GM13976 (cell line): ENCODE data around the gene CRYL1.

ENCODE experiments used
- DNase-seq: peaks from one replicate; pipeline ENCODE4 v3.0.0; 2012; ENCODE audit warnings: low spot score
- in situ Hi-C: fragments of 300-500 bp; cut with MboI; formaldehyde crosslinking; loops from one replicate; pipeline ENCODE4 v1.12.0; 2022; ENCODE audit warnings: low sequenced_read_pairs, mixed read lengths, inconsistent platforms; ENCODE audit not compliant: unreplicated experiment
- TF ChIP-seq, protein P1 (sequence below): IDR thresholded peaks from 2 replicates; pipeline ENCODE4 v1.5.1; 2012; ENCODE audit warnings: borderline replicate concordance, mild to moderate bottlenecking; ENCODE audit not compliant: insufficient read depth; ENCODE audit errors: extremely low read depth, missing control alignments, control extremely low read depth

The CRYL1 gene

DNA sequence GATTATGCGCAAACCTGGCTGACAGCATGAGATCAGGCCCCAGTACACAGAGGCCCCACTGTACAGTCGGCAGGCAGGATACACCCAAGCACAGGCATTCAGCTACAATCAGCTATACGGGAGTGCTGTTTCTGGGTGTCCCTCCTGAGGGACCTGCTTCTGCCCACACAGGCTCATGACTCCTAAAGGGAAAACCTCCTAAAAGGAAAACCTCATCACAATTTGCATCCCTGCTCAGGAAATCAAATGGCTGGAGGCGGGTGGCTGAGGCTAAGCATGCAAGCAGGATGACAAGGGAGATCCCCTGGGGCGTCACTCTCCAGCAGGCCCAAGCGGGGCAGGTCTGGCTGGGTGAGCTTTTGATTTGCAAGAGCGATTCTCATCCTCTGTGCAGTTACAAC lies 99.8 kb downstream of the CRYL1 start:
- TF ChIP-seq, protein P1, sequence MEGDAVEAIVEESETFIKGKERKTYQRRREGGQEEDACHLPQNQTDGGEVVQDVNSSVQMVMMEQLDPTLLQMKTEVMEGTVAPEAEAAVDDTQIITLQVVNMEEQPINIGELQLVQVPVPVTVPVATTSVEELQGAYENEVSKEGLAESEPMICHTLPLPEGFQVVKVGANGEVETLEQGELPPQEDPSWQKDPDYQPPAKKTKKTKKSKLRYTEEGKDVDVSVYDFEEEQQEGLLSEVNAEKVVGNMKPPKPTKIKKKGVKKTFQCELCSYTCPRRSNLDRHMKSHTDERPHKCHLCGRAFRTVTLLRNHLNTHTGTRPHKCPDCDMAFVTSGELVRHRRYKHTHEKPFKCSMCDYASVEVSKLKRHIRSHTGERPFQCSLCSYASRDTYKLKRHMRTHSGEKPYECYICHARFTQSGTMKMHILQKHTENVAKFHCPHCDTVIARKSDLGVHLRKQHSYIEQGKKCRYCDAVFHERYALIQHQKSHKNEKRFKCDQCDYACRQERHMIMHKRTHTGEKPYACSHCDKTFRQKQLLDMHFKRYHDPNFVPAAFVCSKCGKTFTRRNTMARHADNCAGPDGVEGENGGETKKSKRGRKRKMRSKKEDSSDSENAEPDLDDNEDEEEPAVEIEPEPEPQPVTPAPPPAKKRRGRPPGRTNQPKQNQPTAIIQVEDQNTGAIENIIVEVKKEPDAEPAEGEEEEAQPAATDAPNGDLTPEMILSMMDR = no peak
- peak; percentile 59 for DNase-seq
- in situ Hi-C loops = no loop called here

DNA sequence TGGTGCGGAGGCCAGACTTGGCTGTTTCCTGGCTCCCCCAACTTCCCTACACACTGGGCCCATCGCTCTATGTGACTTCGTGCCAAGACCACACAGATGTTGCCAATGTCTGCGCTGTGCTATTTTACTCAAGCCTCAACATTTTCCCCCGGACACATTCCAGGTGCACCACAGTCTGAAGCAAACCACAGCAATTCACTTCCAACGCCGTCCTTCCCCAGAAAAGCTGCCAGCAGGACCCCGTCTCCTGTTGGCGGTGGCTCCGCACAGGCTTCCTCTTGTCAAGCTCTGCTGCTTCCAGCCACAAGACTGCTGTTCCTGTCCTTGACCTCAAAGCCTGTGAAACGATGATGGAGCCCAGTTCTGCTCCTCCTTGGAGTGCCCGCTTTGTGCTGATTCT lies 100.7 kb downstream of the CRYL1 start:
- in situ Hi-C loops = no loop called here
- DNase-seq = no peak
- TF ChIP-seq, protein P1 = no peak

DNA sequence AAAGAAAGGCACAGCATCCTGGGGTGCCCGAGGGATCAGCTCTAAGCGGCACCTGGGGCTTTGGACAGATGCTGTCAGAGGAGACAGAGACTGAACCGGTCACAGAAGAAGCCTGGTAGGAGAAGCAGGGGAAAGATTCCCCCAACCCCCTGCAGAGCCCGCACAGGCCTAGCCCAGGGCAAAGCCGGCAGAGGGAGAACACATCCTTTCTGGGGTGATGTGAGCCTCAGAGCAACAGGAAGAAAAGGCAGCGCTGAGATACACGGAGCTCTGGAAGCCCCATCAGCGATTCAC lies 101.2 kb downstream of the CRYL1 start:
- no peak for DNase-seq
- TF ChIP-seq, protein P1 = no peak
- in situ Hi-C loops = no loop called here

DNA sequence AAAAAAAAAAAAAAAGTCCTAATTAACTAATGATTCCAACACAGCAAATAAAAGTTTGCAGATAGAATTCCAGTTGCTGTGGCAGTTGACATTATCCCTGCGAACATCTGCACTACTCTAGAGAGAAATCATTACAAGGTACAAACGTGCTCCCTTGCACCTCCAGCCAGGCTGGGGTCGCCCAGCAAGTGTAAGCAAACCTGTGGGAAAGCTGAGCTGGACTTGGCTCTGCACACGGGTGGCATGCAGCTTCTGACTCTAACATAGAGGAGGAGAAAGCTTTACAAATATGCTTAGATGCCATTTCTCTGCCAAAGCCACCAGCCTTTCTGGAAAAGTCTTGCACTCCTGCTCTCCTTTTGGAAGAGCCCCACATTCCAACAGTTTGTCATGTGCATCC lies 103.3 kb downstream of the CRYL1 start:
- no peak for DNase-seq
- in situ Hi-C loops = no loop called here
- TF ChIP-seq, protein P1 = no peak

DNA sequence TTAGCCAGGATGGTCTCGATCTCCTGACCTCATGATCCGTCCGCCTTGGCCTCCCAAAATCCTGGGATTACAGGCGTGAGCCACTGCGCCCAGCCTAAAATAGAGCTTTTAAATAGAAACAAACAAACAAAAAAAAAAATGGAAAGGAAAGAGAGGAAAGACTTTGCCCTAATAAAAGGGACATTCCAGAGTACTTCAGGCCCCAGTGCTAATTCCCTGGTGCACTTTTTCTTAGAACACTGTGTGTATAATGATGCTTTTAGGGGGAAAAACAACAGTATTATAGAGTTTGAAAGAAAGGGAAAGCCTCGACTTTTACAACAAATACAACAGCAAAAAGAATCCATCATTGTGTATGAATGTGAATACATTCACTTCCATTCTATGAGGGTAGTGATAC lies 104.7 kb downstream of the CRYL1 start:
- TF ChIP-seq, protein P1 = no peak
- in situ Hi-C loops = no loop called here
- no peak for DNase-seq

DNA sequence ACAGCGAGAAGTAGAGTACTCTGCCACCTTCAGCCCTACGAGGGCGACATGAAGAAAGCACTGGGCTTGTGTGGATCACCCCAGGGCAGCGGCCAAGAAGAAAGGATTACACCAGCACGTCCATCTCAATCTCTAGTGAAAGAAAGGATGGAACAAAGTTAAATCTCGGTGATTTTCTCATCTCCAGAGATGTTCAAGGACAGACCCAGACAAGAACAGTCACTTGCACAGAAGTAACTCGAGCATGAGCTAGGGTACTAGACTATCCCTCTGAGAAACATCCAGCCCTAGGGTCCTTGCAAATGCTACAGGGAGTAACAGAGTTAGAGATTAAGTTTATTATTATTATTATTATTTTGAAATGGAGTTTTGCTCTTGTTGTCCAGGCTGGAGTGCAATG lies 106.7 kb downstream of the CRYL1 start:
- TF ChIP-seq, protein P1 = no peak
- DNase-seq = no peak
- in situ Hi-C loops = no loop called here

DNA sequence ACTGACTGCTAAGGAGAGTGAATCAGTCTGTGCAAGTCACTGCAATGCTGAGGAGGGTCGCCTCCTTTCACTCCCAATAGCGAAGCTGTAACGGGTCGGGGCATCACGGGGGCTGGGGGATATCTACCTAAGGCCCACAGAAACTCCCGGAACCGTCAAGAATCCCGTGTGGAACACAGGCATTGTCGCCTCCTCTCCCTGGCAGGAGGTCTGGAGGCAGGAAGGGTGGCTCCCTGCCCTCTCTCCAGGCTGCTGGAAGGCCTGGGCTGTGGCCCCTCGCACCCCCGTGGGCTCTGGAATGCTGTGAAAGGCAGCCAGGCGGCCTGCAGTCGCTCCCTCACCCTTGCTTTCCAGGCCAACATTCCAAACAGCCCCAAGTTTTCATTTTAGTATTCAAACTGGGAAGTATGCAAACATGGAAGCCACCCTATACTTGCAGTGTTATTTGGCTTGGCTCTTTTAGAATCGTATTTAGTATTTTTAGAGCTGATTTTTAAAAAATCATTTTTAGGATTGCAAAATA lies 109.4 kb downstream of the CRYL1 start:
- in situ Hi-C loops = no loop called here

More for the DNA sequence above, 109.4 kb downstream of the CRYL1 start:
- DNase-seq = no peak
- TF ChIP-seq, protein P1 = no peak
